RWPE1 (cell line): Measurements from ENCODE around the gene NUP62.

ENCODE experiments used
- CTCF ChIA-PET: fragments of 350-600 bp; sonication (Branson Sonifier 250); formaldehyde crosslinking; extraction: SDS; loops from one replicate; lab custom pipeline; 2021; lab: Yijun Ruan, JAX
- POLR2A ChIA-PET: fragments of 400-600 bp; formaldehyde crosslinking; extraction: SDS; loops from one replicate; lab custom pipeline; 2020; ENCODE audit warnings: antibody characterized with exemption; ENCODE audit not compliant: low non-redundant PET; lab: Yijun Ruan, JAX
- DNase-seq: peaks from one replicate; pipeline ENCODE4 v3.0.0; 2012; ENCODE audit warnings: low spot score
- H3K27ac ChIP-seq: fragments of 450-650 bp; 2 replicates; pipeline ENCODE4 v1.5.1; 2017
- CTCF ChIP-seq: fragments of 450-650 bp; conservative IDR thresholded peaks from 2 replicates; pipeline ENCODE4 v1.5.1; 2017; ENCODE audit warnings: low read depth, mild to moderate bottlenecking

Gene NUP62

GRCh38 chr19:49884109-49884508, 45.2 kb downstream of the NUP62 start:
- ChIA-PET CTCF (no interaction called here), POLR2A (no interaction called here)
- H3K27ac ChIP-seq, result peak overlapping the region; percentile 40
- no peak for DNase-seq
- TF ChIP-seq CTCF, result no peak

GRCh38 chr19:49883094-49883493, 46.2 kb downstream of the NUP62 start:
- ChIA-PET CTCF (no interaction called here), POLR2A (no interaction called here)

GRCh38 chr19:49882643-49883042, 46.7 kb downstream of the NUP62 start:
- H3K27ac ChIP-seq, result no peak overlapping the region
- ChIA-PET CTCF (no interaction called here), POLR2A (no interaction called here)
- no peak for TF ChIP-seq CTCF
- no peak for DNase-seq

More at GRCh38 chr19:49883094-49883493, 46.2 kb downstream of the NUP62 start:
- H3K27ac ChIP-seq, result no peak overlapping the region
- TF ChIP-seq CTCF, result no peak
- DNase-seq, result no peak

GRCh38 chr19:49881672-49882394, 47.5 kb downstream of the NUP62 start:
- DNase-seq, result peak; percentile 52
- H3K27ac ChIP-seq, result no peak overlapping the region
- CTCF ChIA-PET, result no interaction called here
- no peak for TF ChIP-seq CTCF
- POLR2A ChIA-PET, result no interaction called here

- CTCF ChIA-PET, result no interaction called here
- H3K27ac ChIP-seq, result no peak overlapping the region
- no peak for TF ChIP-seq CTCF
- POLR2A ChIA-PET, result no interaction called here
- no peak for DNase-seq
These were observed 48.1 kb downstream of the NUP62 start for GRCh38 chr19:49881186-49881585.

- TF ChIP-seq CTCF, result no peak
- DNase-seq, result no peak
- H3K27ac ChIP-seq, result no peak overlapping the region
- CTCF ChIA-PET, result no interaction called here
- POLR2A ChIA-PET, result no interaction called here
These were observed 49.0 kb downstream of the NUP62 start for GRCh38 chr19:49880162-49880869.
